Measurements from ENCODE around the gene FOS.

FOS gene

GRCh38 chr14:75322746-75323145 is 44.1 kb downstream of the FOS start:
- no peak for DNase-seq

- DNase-seq, result no peak
Measured at GRCh38 chr14:75323571-75323970, 44.9 kb downstream of the FOS start.

GRCh38 chr14:75328558-75329155 is 50.0 kb downstream of the FOS start:
- no peak for DNase-seq

- no peak for DNase-seq
Measured at GRCh38 chr14:75329369-75329768, 50.7 kb downstream of the FOS start.

- DNase-seq, result no peak
Measured at GRCh38 chr14:75331471-75331870, 52.8 kb downstream of the FOS start.
